Measurements from ENCODE around the gene FTO. TPM values are rescaled to one million over a fixed set of nuclear protein-coding genes. Genes with fewer than 3 reads are reported as not detected.
A peak's percentile ranks its signal among the peaks of the same experiment; 100 is the strongest.

Gene FTO
- total RNA-seq, 4 donors from 2014 or later, result 125 to 182 (median 164) TPM

DNA sequence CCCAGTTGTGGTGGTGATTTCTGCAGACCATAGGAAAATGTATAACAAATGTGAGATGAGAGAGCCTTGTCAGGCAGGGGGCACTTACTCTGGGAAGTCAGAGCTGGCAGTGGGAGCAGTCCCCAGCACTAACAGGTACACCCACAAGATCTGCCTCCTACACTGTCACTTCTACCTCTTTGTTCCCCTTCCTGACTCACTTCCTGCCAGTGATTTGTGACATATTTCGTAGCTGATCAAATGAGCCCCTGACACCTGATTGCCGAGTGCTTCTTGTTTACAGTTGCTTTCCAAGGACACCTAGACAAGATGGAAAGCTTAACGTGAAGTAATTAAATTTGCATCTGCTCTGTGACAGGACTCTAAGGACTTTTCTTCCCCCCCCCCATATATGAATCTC, 40.5 kb downstream of the FTO start:
- no peak for DNase-seq
- Histone ChIP-seq H3K36me3 (no peaks in the 10 kb centered on the region), H3K27me3 (no peaks in the 10 kb centered on the region), H3K27ac (no peak overlapping the region), H3K4me3 (replicated peaks in 1 of 3) (no peak overlapping the region), H3K4me1 (peaks cover 5 to 6% of the 10 kb centered on the region in 2 donors), H3K9me3 (no peaks in the 10 kb centered on the region)
- intact Hi-C loops (cut with DNase I), result no loop called here
- TF ChIP-seq, protein P1, sequence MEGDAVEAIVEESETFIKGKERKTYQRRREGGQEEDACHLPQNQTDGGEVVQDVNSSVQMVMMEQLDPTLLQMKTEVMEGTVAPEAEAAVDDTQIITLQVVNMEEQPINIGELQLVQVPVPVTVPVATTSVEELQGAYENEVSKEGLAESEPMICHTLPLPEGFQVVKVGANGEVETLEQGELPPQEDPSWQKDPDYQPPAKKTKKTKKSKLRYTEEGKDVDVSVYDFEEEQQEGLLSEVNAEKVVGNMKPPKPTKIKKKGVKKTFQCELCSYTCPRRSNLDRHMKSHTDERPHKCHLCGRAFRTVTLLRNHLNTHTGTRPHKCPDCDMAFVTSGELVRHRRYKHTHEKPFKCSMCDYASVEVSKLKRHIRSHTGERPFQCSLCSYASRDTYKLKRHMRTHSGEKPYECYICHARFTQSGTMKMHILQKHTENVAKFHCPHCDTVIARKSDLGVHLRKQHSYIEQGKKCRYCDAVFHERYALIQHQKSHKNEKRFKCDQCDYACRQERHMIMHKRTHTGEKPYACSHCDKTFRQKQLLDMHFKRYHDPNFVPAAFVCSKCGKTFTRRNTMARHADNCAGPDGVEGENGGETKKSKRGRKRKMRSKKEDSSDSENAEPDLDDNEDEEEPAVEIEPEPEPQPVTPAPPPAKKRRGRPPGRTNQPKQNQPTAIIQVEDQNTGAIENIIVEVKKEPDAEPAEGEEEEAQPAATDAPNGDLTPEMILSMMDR (IDR thresholded peaks at IDR 0.05), result no peak
- TF ChIP-seq POLR2A (IDR thresholded peaks at IDR 0.05), result no peak
- 83 to 85% methylated on average over 3 of the region's 3 CpGs for WGBS, 2 donors

DNA sequence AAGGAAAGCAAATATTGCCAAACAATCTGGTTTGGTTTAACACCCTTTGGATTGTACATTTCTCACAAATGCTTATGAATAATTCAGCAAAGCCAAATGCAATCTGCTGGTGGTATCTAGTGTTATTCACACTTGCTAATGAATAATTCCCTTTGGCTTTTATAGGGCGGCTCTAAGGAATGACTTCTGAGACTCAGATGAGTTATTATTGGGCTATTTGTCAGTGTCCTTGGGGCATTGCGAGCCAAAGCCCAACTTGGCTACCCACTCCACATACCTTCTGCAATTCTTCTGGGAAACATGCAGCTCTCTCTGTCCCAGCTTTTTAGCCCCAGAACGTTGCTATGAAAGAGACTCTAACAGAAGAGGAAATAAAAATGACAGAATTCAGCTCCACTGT, 41.1 kb downstream of the FTO start:
- peaks cover 5 to 6% of the 10 kb centered on the region in 2 donors for H3K4me1 ChIP-seq
- no peak overlapping the region for H3K4me3 ChIP-seq (replicated peaks in 1 of 3)
- no peak for DNase-seq
- H3K36me3 ChIP-seq, result no peaks in the 10 kb centered on the region
- no peak overlapping the region for H3K27ac ChIP-seq
- TF ChIP-seq, protein P1 (IDR thresholded peaks at IDR 0.05), result no peak
- no peak for TF ChIP-seq POLR2A (IDR thresholded peaks at IDR 0.05)
- 54 to 60% methylated on average over 3 of the region's 3 CpGs for WGBS, 2 donors
- no peaks in the 10 kb centered on the region for H3K27me3 ChIP-seq
- no peaks in the 10 kb centered on the region for H3K9me3 ChIP-seq
- intact Hi-C loops (cut with DNase I), result no loop called here

DNA sequence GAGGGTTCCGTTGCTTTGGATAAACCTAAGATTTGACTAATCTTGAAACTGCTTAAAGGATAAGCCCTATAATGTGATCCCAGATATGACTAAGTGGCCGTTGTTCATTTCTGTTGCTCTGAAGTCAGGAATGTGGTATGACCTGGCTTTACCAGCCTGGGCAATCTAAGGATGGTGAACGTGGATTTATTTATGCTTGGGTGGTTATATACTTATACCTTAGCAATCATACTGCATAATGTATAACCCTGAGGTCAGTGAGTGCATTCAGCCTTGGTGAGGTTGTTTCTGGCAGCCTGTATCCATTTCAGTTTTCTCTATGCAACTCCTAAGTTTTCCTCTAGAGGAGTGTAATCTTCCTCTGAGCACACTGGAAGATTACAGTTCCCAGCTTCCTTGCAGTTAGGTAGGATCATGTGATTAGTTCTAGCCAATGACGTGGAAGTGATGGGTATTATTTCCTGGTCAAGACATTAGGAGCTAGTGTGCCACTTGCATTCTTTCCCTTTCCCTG, 41.9 kb downstream of the FTO start:
- H3K9me3 ChIP-seq, result no peaks in the 10 kb centered on the region
- no peaks in the 10 kb centered on the region for H3K36me3 ChIP-seq
- intact Hi-C loops (cut with DNase I), result no loop called here
- TF ChIP-seq, protein P1 (IDR thresholded peaks at IDR 0.05), result peak in 1 of 6 experiments; percentile 10
- no peak for TF ChIP-seq POLR2A (IDR thresholded peaks at IDR 0.05)
- DNase-seq, result no peak
- WGBS, 2 donors, result 80 to 82% methylated on average over 4 of the region's 4 CpGs
- H3K4me3 ChIP-seq (replicated peaks in 1 of 3), result no peak overlapping the region
- H3K27ac ChIP-seq, result no peak overlapping the region
- peaks cover 5 to 6% of the 10 kb centered on the region in 2 donors for H3K4me1 ChIP-seq
- H3K27me3 ChIP-seq, result no peaks in the 10 kb centered on the region

DNA sequence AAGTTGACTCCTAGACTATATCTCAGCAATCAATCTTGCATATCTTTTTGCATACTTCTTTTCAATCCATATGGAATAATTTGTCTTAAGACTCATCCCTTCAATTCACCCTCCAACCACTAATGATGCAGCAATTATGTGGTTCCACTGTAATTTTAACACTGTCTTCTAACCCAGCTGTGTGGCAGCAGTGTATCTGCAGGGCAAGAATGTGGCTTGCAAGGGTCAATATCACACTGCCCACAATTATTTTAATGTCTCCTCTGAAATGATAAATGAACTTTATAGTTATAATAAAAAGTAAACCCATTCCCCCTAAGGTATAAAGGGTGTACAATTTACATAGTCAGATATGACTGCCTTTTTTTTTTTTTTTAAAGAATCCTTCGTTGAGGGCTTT, 48.6 kb downstream of the FTO start:
- H3K27ac ChIP-seq, result no peak overlapping the region
- TF ChIP-seq POLR2A (IDR thresholded peaks at IDR 0.05), result no peak
- TF ChIP-seq, protein P1 (IDR thresholded peaks at IDR 0.05), result no peak
- no peak for DNase-seq
- no peaks in the 10 kb centered on the region for H3K9me3 ChIP-seq
- no peaks in the 10 kb centered on the region for H3K27me3 ChIP-seq
- no peak overlapping the region for H3K4me3 ChIP-seq (replicated peaks in 1 of 3)
- intact Hi-C loops (cut with DNase I), result no loop called here
- WGBS, 2 donors, result 82 to 86% methylated on average over 1 of the region's 1 CpG
- no peaks in the 10 kb centered on the region for H3K36me3 ChIP-seq
- H3K4me1 ChIP-seq, result peaks cover 25 to 34% of the 10 kb centered on the region in 2 donors

DNA sequence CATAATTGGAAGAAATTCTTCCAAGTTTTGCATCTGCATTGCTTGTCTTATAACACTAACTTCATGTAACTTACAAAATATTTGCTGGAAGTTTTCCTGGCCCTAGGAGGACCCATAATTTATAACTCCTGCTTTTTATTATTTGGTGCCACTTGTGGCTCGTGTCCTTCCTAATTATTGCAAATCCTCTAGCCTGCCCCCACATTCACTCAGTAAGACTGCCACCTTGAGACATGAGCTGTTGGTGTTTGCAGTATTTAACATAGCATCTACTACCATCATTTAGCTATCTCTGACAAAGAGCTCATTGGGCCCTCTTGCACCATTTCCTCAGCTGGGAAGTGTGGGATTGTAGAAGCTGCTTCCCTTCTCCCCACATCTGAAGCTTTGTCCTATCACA, 49.5 kb downstream of the FTO start:
- Histone ChIP-seq H3K4me3 (replicated peaks in 1 of 3) (no peak overlapping the region), H3K4me1 (peaks cover 31 to 43% of the 10 kb centered on the region in 2 donors), H3K36me3 (no peaks in the 10 kb centered on the region), H3K27me3 (no peaks in the 10 kb centered on the region), H3K27ac (no peak overlapping the region), H3K9me3 (no peaks in the 10 kb centered on the region)
- no peak for DNase-seq
- 91 to 93% methylated on average over 1 of the region's 1 CpG for whole genome bisulfite sequencing, 2 donors
- TF ChIP-seq, protein P1 (IDR thresholded peaks at IDR 0.05), result no peak
- TF ChIP-seq POLR2A (IDR thresholded peaks at IDR 0.05), result no peak
- intact Hi-C loops (cut with DNase I), result no loop called here

All from thyroid gland (tissue), 4 donors.